Measurements from ENCODE around the gene GOLGA6C.
"Not testable (repeated sequence)": the region's sequence is repeated elsewhere in the genome, so short reads cannot be mapped to it uniquely, and the experiment has no call there.

The GOLGA6C gene

DNA sequence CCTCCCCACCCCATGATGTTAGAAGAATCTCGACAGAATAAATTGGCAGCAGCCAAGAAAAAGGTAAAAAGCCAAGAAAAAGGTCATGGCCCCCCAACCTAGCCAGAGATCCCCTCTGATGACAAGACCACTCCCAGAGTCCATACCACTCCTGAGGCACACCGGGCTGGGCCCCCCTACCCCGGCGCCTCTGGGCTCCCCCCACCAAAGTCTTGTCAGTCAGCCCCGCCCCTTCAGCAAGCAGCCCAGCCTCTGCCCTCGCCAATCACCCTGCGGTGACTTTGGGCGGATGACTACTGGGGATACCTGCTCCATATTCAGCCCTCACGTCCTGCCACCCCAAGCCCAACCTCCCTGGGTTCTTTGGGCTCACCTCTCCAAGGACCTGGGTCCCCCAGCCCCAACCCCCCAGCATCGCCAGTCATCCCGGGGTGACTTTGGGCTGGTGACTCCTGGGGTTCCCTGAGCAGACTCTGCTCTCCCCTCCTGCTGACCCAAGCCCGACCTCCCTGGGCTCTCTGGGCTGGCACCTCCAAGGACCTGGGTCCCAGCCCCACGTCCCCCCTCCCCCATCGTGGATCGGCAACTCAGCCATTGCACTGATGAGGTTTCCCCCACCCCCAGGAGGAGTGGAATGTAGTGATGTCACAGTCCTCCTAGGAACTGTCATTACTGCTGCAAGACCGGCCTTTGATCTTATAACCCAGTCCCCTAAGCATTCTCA lies 648 bp downstream of the GOLGA6C start:
- DNase-seq: not testable (repeated sequence)

DNA sequence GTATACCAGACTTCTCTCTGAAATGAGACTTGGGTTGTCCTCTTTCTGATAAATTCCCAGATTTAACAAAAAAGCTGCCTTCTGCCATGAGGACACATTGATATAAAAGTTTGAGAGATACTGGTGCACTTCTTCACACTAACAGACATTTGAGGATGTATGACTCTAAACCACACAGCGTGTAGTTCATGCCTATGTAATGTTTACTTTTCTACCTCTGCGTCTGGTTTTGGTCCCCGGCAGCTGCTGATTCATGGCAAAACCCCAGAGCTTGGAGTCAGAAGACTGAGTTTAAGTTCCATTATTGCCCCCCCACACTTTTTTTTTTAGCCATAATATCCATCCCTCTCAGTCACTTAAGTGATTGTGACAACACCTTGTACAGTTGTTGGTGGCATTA lies 1.7 kb downstream of the GOLGA6C start:
- DNase-seq: not testable (repeated sequence)

DNA sequence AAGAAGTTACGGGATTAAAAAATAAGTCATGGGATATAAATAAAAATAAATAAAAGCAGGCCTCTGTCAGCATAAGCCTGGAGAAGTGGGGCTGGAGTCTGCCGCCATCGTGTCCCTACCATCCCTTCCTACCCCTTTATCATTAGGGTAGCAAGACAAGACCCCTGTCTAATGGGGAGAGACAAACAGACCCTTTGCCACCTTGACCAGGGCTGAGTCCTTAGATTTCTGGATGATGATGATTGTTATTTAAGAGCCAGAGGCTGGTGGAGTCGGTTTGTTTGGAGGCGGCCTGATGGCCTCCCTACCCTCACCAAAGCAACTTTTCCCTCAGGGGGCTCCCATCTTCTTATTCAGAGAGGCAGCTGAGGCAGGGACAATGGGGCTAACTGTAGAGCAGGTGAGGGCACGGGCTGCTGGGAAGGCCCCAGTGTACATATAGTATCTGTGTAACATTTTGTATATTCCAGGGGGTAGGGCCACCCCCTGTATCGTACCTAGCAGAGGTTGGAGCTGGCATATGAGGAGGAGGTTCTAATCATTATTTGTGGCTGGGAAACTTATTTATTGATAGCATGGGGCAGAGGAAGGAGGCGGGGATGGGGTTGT lies 15.7 kb downstream of the GOLGA6C start:
- DNase-seq: not testable (repeated sequence)

DNA sequence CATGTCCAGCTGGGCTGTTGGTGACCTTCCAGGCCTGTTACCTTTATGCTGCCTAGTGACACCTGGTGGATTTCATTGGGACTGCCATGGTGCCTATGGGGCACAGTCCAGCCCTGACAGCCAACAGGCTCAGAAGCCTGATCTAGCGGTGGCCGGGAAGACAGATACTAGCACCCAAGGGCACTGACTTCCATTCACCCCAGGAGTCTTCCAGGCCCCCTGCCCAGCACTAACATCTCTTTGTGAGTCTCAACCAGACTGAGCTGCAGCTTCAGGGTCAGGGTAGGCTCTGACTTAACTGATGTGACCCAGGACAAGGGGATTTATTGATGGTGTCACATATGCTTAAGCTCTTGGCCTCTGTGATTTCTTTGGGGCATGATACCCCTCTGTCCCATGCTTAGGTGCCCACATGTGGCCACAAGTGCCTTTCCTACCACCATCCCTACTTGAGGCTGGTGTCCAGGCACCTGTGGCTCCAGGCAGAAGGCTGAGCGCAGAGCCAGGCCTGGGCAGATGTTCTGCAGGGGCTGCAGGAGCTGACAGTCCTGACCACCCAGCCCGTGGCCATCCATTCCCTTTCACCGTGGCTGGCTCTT lies 16.5 kb downstream of the GOLGA6C start:
- DNase-seq: peak; percentile 42 to 44

- not testable (repeated sequence) for DNase-seq
Observed at GRCh38 chr15:75275617-75276016, 17.5 kb downstream of the GOLGA6C start.

- DNase-seq: not testable (repeated sequence)
Observed at GRCh38 chr15:75278497-75278896, 20.4 kb downstream of the GOLGA6C start.

DNA sequence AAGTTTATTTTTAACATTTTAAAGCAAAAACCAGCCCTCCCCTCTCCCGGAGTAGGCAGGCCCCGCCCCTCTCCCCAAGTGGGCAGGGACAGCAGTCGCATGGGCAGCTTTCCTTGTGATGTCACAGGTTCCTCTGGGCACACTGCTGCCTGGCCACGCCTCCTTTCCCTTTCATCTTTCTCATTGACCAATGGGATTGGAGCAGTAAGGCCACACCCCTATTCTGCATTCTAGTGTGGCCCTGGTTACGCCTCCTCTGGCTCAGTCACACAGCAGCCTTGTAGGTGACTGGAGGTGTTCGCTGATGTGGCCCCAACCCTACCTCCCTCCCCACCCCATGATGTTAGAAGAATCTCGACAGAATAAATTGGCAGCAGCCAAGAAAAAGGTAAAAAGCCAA lies 24.4 kb downstream of the GOLGA6C start, which contains the start of gene GOLGA6D:
GOLGA6D (plus strand) TSS at position 264 of the 400 bp plus-strand sequence; CDS start at position 305, 41 bp downstream.
- not testable (repeated sequence) for DNase-seq

- DNase-seq: not testable (repeated sequence)
Observed at GRCh38 chr15:75284152-75284551, 26.0 kb downstream of the GOLGA6C start.

DNA sequence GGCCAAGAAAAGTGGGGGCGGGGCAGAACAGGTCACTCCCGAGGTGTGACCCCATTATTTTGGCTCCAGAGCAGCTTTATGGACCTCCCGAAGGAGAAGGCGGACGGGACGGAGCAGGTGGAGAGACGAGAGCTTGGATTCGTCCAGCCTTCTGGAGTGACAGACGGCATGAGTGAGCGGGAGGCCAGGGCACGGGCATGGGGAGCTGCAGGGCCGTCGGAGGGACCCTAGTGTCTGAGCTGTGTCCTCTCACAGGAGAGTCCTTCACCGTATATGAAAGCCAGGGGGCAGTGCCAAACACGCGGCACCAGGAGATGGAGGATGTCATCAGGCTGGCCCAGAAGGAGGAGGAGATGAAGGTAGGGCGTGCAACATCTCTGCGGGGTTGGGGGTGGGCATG lies 35.5 kb downstream of the GOLGA6C start:
- not testable (repeated sequence) for DNase-seq

- not testable (repeated sequence) for DNase-seq
Observed at GRCh38 chr15:75298541-75299310, 40.6 kb downstream of the GOLGA6C start.

DNA sequence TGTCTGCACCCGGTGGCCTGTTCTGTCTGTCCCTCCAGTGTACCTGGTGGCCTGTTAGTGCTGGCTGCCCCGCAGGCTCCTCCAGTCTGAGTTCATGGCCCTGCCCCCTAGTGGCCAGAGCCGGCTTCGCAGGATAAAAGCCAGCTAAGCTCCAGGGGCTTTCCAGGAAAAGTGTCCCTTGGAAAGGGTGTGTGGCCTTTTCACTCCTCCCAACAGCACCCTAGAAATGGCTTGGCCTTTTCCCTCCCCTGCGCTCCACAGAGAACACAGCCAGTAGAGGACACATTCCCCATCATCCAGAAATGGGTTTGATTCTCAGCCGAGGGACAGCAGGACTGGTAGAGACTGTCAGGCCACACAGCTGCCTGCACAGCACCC lies 41.2 kb downstream of the GOLGA6C start:
- peak; percentile 56 to 58 for DNase-seq

DNA sequence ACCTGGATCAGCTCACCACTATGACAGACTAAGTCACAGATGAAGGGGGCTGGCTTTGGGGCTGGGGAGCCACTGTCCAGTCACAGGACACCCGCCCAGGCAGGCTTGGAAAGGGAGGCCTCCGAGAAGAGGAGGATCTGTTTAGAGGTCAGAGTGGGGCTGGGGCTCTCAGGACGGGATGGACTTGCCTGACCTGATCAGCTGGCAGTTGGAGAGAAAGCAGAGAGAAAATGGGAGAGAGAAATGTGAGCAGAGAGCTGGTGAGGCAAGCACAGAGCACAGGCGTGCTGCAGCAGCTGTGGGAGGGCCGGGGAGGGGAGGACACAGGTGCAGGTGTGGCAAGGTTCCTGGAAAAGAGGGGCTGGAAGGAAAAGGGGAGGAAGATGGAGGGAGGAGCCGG lies 41.9 kb downstream of the GOLGA6C start:
- DNase-seq: not testable (repeated sequence)

GRCh38 chr15:75302318-75302717 lies 44.2 kb downstream of the GOLGA6C start:
- DNase-seq: no peak

DNA sequence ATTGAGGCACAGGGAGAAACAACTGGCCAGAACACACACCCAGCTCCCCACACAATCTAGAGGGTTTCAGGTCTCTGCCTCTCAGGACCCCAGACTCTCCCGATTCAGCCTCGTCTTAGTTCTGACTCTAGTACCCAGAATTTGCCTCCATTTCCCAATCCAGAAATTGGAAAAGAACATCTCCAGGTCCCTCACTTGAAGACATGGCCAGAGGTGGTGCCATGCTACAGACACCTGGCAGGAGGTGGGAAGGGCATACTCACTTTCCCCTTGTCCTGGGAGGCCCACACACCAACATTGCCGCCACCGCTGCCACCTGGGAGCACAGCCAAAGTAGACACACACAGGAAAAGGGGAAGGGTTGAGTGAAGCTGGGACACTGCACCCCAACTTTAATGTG lies 44.6 kb downstream of the GOLGA6C start:
- not testable (repeated sequence) for DNase-seq

DNA sequence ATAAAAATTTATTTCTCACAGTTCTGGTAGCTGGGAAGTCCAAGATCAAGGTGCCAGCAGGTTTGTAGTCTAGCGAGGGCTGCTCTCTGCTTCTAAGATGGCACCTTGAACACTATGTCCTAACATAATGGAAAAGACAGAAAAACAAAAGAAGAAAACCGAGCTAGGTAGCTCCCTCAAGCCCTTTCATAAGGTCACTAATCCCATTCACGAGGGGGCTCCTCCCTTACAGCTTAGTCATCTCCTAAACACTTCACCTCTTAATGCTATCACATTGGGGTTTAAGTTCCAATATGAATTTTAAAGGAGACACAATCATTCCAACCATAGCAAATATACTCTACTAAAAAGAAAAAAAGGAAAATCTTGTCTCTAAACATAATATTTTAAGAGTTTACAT lies 48.1 kb downstream of the GOLGA6C start:
- no peak for DNase-seq

DNA sequence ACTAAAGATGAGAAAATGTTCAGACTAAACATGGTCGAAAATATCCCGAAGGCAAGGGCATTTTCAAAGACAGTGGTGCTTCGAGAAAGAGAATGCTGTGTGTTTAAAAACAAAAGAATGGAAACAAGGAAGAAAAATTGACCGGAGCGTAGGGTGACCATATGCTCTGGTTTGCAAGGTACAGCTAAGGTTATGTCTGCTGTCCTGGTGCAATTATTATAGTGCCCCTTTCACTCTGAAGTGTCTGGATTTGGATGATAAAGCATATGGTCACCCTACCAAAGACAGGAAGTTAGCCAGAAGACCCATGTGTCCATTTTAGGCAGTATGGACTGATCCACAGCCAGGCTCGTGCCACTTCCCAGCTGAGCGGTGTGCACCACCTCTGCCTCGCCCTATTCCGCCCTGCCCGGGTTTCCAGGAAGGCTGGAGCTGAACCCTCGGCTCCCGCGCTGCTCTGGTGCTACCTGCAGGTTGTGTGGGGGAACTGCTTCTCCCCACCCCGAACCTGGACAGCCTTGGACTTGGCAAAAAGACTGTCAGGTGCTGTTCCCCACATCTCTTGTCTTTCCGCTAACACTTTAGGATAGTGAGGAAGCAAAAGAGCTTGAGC lies 49.8 kb downstream of the GOLGA6C start:
- DNase-seq: peak in 1 of 2 experiments; percentile 2

DNA sequence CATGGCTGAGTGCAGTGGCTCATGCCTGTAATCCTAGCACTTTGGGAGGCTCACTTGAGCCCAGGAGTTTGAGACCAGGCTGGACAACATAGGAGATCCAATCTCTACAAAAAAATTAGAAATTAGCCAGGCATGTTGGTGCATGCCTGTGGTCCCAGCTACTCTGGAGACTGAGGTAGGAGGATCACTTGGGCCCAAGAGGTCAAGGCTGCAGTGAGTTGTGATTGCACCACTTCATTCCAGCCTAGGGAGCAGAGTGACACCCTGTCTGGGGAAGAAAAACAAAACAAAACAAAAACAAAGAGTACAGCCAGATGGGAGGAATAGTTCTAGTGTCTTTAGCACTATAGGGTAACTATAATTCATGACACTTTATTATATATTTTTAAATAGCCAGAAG lies 51.6 kb downstream of the GOLGA6C start:
- DNase-seq: no peak

GRCh38 chr15:75312548-75312947 lies 54.4 kb downstream of the GOLGA6C start:
- not testable (repeated sequence) for DNase-seq

- DNase-seq: no peak
Observed at GRCh38 chr15:75313116-75313845, 55.1 kb downstream of the GOLGA6C start.

DNA sequence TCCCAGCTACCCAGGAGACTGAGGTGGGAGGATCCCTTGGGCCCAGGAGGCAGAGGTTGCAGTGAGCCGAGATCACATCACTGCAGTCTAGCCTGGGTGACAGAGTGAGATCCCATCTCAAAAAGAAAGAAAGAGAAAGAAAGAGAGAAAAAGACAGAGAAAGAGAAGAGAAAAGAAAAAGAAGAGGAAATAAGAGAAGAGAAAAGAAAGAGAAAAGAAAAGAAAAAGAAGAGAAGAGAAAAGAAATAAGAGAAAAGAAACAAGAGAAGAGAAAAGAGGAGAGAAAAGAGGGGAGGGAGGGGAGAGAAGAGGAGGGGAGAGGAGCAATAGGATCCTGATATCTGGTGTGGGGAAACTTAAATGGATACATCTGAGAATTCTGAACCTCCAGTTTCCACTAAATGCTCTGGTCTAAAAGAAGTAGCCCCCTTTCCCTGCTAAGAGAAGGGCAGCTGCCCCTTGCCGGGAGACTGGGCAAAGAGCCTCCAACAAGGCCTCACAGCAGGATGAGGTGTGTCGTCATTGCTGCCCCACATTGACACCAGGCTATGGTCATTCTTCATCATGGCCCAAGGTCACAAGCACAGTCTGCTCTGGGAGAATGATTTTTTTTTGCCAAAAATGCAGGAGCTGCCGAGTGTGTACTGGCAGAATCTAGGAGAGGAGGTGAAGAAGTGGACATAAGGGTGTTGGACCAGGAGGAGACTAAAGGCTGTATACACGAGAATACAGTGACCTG lies 56.6 kb downstream of the GOLGA6C start:
- no peak for DNase-seq

DNA sequence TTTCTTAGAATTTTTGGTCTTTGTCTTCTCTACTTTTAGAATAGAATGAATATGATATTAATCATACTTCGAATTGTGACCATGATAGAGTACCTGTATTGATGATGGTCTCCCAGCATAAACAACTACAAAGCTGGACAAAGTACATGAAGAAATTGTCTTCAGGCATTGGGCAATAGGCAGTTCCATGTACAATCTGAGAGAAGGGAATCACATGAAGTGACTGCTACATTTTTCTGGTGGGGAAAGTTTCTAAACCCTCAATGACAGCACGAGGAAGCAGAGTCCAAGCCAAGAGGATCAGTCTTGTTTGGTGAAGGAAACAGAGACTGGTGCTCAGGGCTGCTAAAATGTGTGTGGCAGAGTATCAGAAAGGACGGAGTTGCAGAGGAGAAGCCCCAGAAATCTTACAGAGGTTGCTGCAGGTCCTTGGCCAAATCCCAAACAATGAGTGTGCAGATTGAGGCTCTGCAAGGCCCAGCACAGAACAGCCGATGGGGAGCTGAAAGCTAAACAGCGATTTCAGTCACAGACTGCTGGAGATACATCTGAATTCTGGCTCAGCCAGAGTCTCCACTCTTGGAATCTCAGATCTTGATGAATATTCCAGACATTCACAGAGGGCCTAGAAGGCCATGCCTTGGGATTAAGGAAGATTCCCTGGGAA lies 61.2 kb downstream of the GOLGA6C start:
- DNase-seq: not testable (repeated sequence)
